DOHH2 (cell line): ENCODE measurements around the gene FAM151A.

Experiments used
- H3F3A ChIP-seq: fragments of 200-600 bp; sonication (generic), shearing (Covaris generic); 2 replicates; pipeline ENCODE4 v1.6.0; 2016; ENCODE audit warnings: antibody characterized with exemption, mild to moderate bottlenecking; ENCODE audit not compliant: control insufficient read depth, insufficient read depth
- H3K27ac ChIP-seq: fragments of 200-600 bp; sonication (generic); 2 replicates; pipeline ENCODE4 v1.5.1; 2014; ENCODE audit warnings: low read depth, mild to moderate bottlenecking, low read length, moderate library complexity
- H3K27me3 ChIP-seq: fragments of 200-600 bp; sonication (generic); 2 replicates; pipeline ENCODE4 v1.6.1; 2014; ENCODE audit warnings: mild to moderate bottlenecking, low read length, mixed read lengths; ENCODE audit not compliant: control insufficient read depth
- H3K36me3 ChIP-seq: fragments of 200-600 bp; sonication (generic); 2 replicates; pipeline ENCODE4 v1.6.1; 2014; ENCODE audit warnings: mild to moderate bottlenecking, low read length, moderate library complexity, mixed read lengths; ENCODE audit not compliant: control insufficient read depth
- H3K4me1 ChIP-seq: fragments of 200-600 bp; sonication (generic); 2 replicates; pipeline ENCODE4 v1.6.1; 2014; ENCODE audit warnings: mild to moderate bottlenecking, low read length, mixed read lengths; ENCODE audit not compliant: control insufficient read depth
- H3K4me2 ChIP-seq: fragments of 200-600 bp; sonication (generic); 2 replicates; pipeline ENCODE4 v1.6.0; 2014; ENCODE audit warnings: mild to moderate bottlenecking, low read length, moderate library complexity
- H3K4me3 ChIP-seq: fragments of 200-600 bp; sonication (generic); 2 replicates; pipeline ENCODE4 v1.5.1; 2014; ENCODE audit warnings: mild to moderate bottlenecking, low read length, mixed read lengths
- H3K79me2 ChIP-seq: fragments of 200-600 bp; sonication (generic); 2 replicates; pipeline ENCODE4 v1.6.1; 2014; ENCODE audit warnings: mild to moderate bottlenecking, low read length, mixed read lengths; ENCODE audit not compliant: control insufficient read depth
- H3K9me2 ChIP-seq: fragments of 200-600 bp; sonication (generic); replicated peaks from 2 replicates; pipeline ENCODE4 v1.6.1; 2014; ENCODE audit warnings: mild to moderate bottlenecking, low read length, mixed read lengths; ENCODE audit not compliant: control insufficient read depth
- H3K9me3 ChIP-seq: fragments of 200-600 bp; sonication (generic); 2 replicates; pipeline ENCODE4 v1.6.1; 2014; ENCODE audit warnings: antibody characterized with exemption, low read length, mixed read lengths; ENCODE audit not compliant: control insufficient read depth, insufficient read depth
- H4K20me1 ChIP-seq: fragments of 200-600 bp; sonication (generic); 2 replicates; pipeline ENCODE4 v1.6.0; 2014; ENCODE audit warnings: low read depth, mild to moderate bottlenecking, antibody characterized with exemption, low read length, moderate library complexity; ENCODE audit not compliant: control insufficient read depth, insufficient read depth
- EZH2phosphoT487 ChIP-seq: fragments of 200-600 bp; sonication (generic); IDR thresholded peaks from 2 replicates; pipeline ENCODE4 v1.6.1; 2017; ENCODE audit warnings: borderline replicate concordance, mild to moderate bottlenecking, antibody characterized with exemption, low read length, moderate library complexity, mixed read lengths
- TF ChIP-seq, protein P1 (sequence below): fragments of 200-600 bp; sonication (generic); IDR thresholded peaks from one replicate; pipeline ENCODE4 v1.5.1; 2014; ENCODE audit warnings: antibody characterized with exemption, mild to moderate bottlenecking, low read depth, low read length; ENCODE audit not compliant: poor library complexity, severe bottlenecking

Gene FAM151A

DNA sequence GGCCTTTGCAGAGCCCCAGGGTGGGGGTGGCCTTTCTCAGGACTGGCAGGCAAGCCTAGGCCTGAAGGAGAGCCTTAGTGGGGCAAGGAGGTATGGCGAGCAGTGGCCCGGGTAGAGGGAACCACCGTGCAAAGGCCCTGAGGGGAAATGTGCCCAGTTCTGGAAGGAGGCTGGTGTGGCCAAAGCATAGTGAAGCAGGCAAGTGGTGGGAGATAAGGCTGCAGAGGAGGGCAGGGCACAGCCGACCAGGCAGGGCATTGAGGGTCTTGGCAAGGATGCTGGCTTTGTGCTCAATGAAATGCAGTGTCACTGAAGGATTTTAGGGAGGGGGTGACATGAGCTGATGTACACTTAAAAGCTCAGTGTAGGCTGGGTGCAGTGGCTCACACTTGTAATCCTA is 41.0 kb upstream of the FAM151A start:
- H3K27me3 ChIP-seq = no peaks in the 10 kb centered on the region; the same call in none of the 2 replicates
- H3K9me3 ChIP-seq = no peaks in the 10 kb centered on the region
- no peaks in the 10 kb centered on the region for H3K79me2 ChIP-seq
- H3F3A ChIP-seq = no peaks in the 10 kb centered on the region
- TF ChIP-seq EZH2phosphoT487 = no peak
- TF ChIP-seq, protein P1, sequence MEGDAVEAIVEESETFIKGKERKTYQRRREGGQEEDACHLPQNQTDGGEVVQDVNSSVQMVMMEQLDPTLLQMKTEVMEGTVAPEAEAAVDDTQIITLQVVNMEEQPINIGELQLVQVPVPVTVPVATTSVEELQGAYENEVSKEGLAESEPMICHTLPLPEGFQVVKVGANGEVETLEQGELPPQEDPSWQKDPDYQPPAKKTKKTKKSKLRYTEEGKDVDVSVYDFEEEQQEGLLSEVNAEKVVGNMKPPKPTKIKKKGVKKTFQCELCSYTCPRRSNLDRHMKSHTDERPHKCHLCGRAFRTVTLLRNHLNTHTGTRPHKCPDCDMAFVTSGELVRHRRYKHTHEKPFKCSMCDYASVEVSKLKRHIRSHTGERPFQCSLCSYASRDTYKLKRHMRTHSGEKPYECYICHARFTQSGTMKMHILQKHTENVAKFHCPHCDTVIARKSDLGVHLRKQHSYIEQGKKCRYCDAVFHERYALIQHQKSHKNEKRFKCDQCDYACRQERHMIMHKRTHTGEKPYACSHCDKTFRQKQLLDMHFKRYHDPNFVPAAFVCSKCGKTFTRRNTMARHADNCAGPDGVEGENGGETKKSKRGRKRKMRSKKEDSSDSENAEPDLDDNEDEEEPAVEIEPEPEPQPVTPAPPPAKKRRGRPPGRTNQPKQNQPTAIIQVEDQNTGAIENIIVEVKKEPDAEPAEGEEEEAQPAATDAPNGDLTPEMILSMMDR = no peak
- H4K20me1 ChIP-seq = no peaks in the 10 kb centered on the region
- H3K36me3 ChIP-seq = no peaks in the 10 kb centered on the region
- H3K4me2 ChIP-seq = no peak overlapping the region
- H3K9me2 ChIP-seq = no peaks in the 10 kb centered on the region
- no peaks in the 10 kb centered on the region for H3K4me1 ChIP-seq
- no peak overlapping the region for H3K27ac ChIP-seq
- H3K4me3 ChIP-seq = no peak overlapping the region

DNA sequence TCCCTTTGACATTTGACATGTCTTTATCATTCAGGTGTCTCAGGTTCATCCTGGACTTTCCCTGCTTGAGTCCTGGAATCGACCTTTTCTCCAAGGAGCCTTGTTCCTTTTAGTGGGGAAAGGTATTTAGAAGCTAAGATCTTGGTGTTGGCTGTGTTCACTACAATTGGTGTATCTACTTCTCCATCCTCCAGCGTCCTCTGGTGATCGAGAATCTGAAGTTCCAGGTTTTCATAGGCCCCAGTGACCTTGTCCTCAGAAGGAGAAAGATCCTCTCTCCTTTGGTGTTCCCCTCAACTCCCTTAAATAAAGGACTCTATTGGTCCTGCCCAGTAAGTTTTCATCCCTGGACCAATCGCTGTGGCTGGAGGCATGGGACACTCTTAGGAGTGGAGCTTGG is 40.4 kb upstream of the FAM151A start:
- Histone ChIP-seq H3K4me3 (no peak overlapping the region), H3K9me3 (peaks cover under 1% of the 10 kb centered on the region; the same call in 1 of the 2 replicates), H4K20me1 (no peaks in the 10 kb centered on the region), H3K9me2 (no peaks in the 10 kb centered on the region), H3K4me1 (no peaks in the 10 kb centered on the region), H3K4me2 (no peak overlapping the region), H3K36me3 (no peaks in the 10 kb centered on the region), H3K27ac (no peak overlapping the region), H3F3A (no peaks in the 10 kb centered on the region), H3K27me3 (no peaks in the 10 kb centered on the region; the same call in none of the 2 replicates), H3K79me2 (no peaks in the 10 kb centered on the region)
- TF ChIP-seq EZH2phosphoT487 = no peak
- TF ChIP-seq, protein P1 = no peak

DNA sequence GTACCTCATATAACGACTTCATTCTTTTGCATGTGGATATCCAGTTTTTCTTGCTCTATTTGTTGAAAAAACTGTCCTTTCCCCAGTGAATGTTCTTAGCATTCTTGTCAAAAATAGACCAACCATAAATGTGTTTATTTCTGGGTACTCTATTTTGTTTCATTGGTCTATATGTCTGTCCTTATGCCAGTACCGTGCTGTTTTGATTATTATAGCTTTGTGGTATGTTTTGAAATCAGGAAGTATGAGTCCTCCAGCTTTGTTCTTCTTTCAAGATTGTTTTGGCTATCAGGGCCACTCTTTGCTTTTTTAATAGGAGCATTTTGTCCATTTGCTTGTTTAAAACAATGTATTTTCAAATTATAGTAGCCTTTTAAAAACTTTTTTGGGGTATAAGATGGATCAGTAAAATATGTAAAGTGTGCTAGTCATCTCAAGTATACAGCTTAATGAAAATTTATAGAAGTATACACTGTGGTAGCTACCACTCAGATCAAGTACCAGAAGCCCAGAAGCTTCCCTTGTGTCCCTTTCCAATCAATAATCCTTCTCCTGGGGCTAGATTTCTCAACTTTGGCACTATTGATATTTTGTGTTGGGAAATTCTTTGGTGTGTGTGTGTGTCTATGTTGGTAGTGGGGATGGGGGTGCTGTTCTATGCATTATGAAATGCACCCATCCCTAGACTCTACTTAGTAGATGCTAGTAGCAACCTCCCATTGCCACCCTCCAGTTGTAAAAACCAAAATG is 35.0 kb upstream of the FAM151A start:
- H3K4me2 ChIP-seq = no peak overlapping the region
- no peaks in the 10 kb centered on the region for H3K4me1 ChIP-seq
- no peaks in the 10 kb centered on the region for H3K9me2 ChIP-seq
- no peaks in the 10 kb centered on the region for H3F3A ChIP-seq
- H3K36me3 ChIP-seq = no peaks in the 10 kb centered on the region
- H3K27ac ChIP-seq = no peak overlapping the region
- peaks cover 10% of the 10 kb centered on the region for H3K9me3 ChIP-seq
- H3K4me3 ChIP-seq = no peak overlapping the region
- no peaks in the 10 kb centered on the region for H4K20me1 ChIP-seq
- no peaks in the 10 kb centered on the region for H3K79me2 ChIP-seq
- TF ChIP-seq EZH2phosphoT487 = no peak
- TF ChIP-seq, protein P1 = no peak
- H3K27me3 ChIP-seq = no peaks in the 10 kb centered on the region; the same call in 1 of the 2 replicates
